IMR-90 (cell line): ENCODE data around the gene PITPNB. TPM values are rescaled to one million over a fixed set of nuclear protein-coding genes. Genes with fewer than 3 reads are reported as not detected.

Experiments used
- ATAC-seq: fragments of 200-7000 bp; cut with Tn5 transposase; 2 replicates; pipeline ENCODE4 v1.9.1; 2020; ENCODE audit warnings: low read depth, mild to moderate bottlenecking, moderate library complexity
- BruUV-seq: library from RNA; stranded (reverse); fragments of 400-500 nt; replicated peaks from 2 replicates; lab custom pipeline; 2021; lab: Mats Ljungman, UMichigan
- CTCF ChIA-PET: fragments of 300-600 bp; formaldehyde crosslinking; extraction: SDS; loops from one replicate; lab custom pipeline; 2021; ENCODE audit warnings: antibody characterized with exemption; lab: Yijun Ruan, JAX
- POLR2A ChIA-PET: fragments of 300-600 bp; sonication (Branson Sonifier 250); formaldehyde crosslinking; loops from one replicate; lab custom pipeline; 2022; ENCODE audit warnings: antibody characterized with exemption; ENCODE audit not compliant: unreplicated experiment; lab: Charles Lee
- DNase-seq: peaks from one replicate; pipeline ENCODE4 v3.0.0; 2013
- H2AFZ ChIP-seq: replicated peaks from 2 replicates; pipeline ENCODE3; 2013; ENCODE audit warnings: low read length, mild to moderate bottlenecking; ENCODE audit not compliant: poor library complexity
- H2AK5ac ChIP-seq: 2 replicates; pipeline ENCODE4 v1.6.1; 2013; ENCODE audit warnings: low read depth, low read length, inconsistent platforms
- H2AK9ac ChIP-seq: replicated peaks from 2 replicates; pipeline ENCODE3; 2013; ENCODE audit warnings: mild to moderate bottlenecking, low read depth, low read length, moderate library complexity; ENCODE audit not compliant: poor library complexity
- H2BK120ac ChIP-seq: 2 replicates; pipeline ENCODE4 v1.6.1; 2013; ENCODE audit warnings: low read depth, low read length, inconsistent platforms
- H2BK15ac ChIP-seq: 3 replicates; pipeline ENCODE4 v1.6.1; 2013; ENCODE audit warnings: low read depth, low read length, inconsistent platforms
- H2BK20ac ChIP-seq: 2 replicates; pipeline ENCODE4 v1.6.1; 2013; ENCODE audit warnings: low read depth, mild to moderate bottlenecking, inconsistent platforms, low read length, moderate library complexity
- H2BK5ac ChIP-seq: 2 replicates; pipeline ENCODE4 v1.6.1; 2013; ENCODE audit warnings: mild to moderate bottlenecking, low read depth, low read length, inconsistent platforms; ENCODE audit not compliant: poor library complexity, severe bottlenecking
- H3K14ac ChIP-seq: replicated peaks from 2 replicates; pipeline ENCODE4 v1.6.1; 2013; ENCODE audit warnings: low read depth, low read length, inconsistent platforms
- H3K18ac ChIP-seq: 2 replicates; pipeline ENCODE4 v1.6.1; 2013; ENCODE audit warnings: low read depth, low read length, control low read depth
- H3K23ac ChIP-seq: 2 replicates; pipeline ENCODE4 v1.6.1; 2013; ENCODE audit warnings: low read depth, low read length, inconsistent platforms
- H3K27ac ChIP-seq: 2 replicates; pipeline ENCODE4 v1.5.1; 2013; ENCODE audit warnings: mild to moderate bottlenecking, control low read depth, low read length; ENCODE audit not compliant: insufficient read depth
- H3K27me3 ChIP-seq: 2 replicates; pipeline ENCODE4 v1.6.1; 2013; ENCODE audit warnings: low read length; ENCODE audit not compliant: control insufficient read depth, insufficient read depth
- H3K36me3 ChIP-seq: 2 replicates; pipeline ENCODE4 v1.6.1; 2013; ENCODE audit warnings: low read length, mixed read lengths; ENCODE audit not compliant: control insufficient read depth, insufficient read depth
- H3K4ac ChIP-seq: 2 replicates; pipeline ENCODE4 v1.6.1; 2013; ENCODE audit warnings: low read depth, low read length, inconsistent platforms
- H3K4me1 ChIP-seq: 2 replicates; pipeline ENCODE4 v1.6.1; 2013; ENCODE audit warnings: low read length, mixed read lengths; ENCODE audit not compliant: control insufficient read depth, insufficient read depth
- H3K4me2 ChIP-seq: 2 replicates; pipeline ENCODE4 v1.6.1; 2013; ENCODE audit warnings: low read depth, mild to moderate bottlenecking, control low read depth, low read length, moderate library complexity
- H3K4me3 ChIP-seq: 2 replicates; pipeline ENCODE4 v1.5.1; 2013; ENCODE audit warnings: low read depth, mild to moderate bottlenecking, control low read depth, low read length, moderate library complexity; ENCODE audit not compliant: insufficient read depth
- H3K56ac ChIP-seq: 2 replicates; pipeline ENCODE4 v1.6.1; 2013; ENCODE audit warnings: low read length, inconsistent platforms; ENCODE audit not compliant: insufficient read depth; ENCODE audit errors: extremely low read depth
- H3K79me1 ChIP-seq, 2 experiments: 2 replicates each; pipeline ENCODE4 v1.6.1; 2013; ENCODE audit warnings: low read length in 2 of 2, inconsistent platforms in 1 of 2, low read depth in 1 of 2
- H3K9ac ChIP-seq: 2 replicates; pipeline ENCODE4 v1.6.1; 2013; ENCODE audit warnings: low read depth, low read length, control low read depth
- H3K9me1 ChIP-seq: 2 replicates; pipeline ENCODE4 v1.6.1; 2013; ENCODE audit warnings: low read length, inconsistent platforms; ENCODE audit not compliant: insufficient read depth
- H3K9me3 ChIP-seq: 2 replicates; pipeline ENCODE4 v1.6.1; 2013; ENCODE audit warnings: low read length; ENCODE audit not compliant: control insufficient read depth, insufficient read depth
- H4K20me1 ChIP-seq: 2 replicates; pipeline ENCODE4 v1.6.1; 2013; ENCODE audit warnings: low read length, inconsistent platforms; ENCODE audit not compliant: insufficient read depth
- H4K5ac ChIP-seq: 2 replicates; pipeline ENCODE4 v1.6.1; 2013; ENCODE audit warnings: mild to moderate bottlenecking, low read depth, low read length, control low read depth
- H4K8ac ChIP-seq, 2 experiments: 2 replicates each; pipeline ENCODE4 v1.6.1; 2013; ENCODE audit warnings: low read depth in 2 of 2, low read length in 2 of 2, control low read depth in 1 of 2, inconsistent platforms in 1 of 2
- H4K91ac ChIP-seq: 2 replicates; pipeline ENCODE4 v1.6.1; 2013; ENCODE audit warnings: low read depth, low read length, inconsistent platforms; ENCODE audit not compliant: insufficient read depth
- CEBPB ChIP-seq: IDR thresholded peaks from 2 replicates; pipeline ENCODE4 v1.6.1; 2012; ENCODE audit warnings: low read depth, low read length, improper control_type of control experiment
- CHD1 ChIP-seq: IDR thresholded peaks from 2 replicates; pipeline ENCODE4 v1.6.1; 2012; ENCODE audit warnings: low read depth, low read length, improper control_type of control experiment
- CTCF ChIP-seq: conservative IDR thresholded peaks from 2 replicates; pipeline ENCODE4 v1.5.1; 2012; ENCODE audit warnings: mild to moderate bottlenecking, low read depth, low read length, improper control_type of control experiment
- ELK1 ChIP-seq: fragments of 150-350 bp; IDR thresholded peaks from 2 replicates; pipeline ENCODE4 v1.6.1; 2016; ENCODE audit warnings: low read depth, mild to moderate bottlenecking, low read length, moderate library complexity, borderline replicate concordance
- FOS ChIP-seq: fragments of 150-350 bp; IDR thresholded peaks from 2 replicates; pipeline ENCODE4 v1.6.1; 2016; ENCODE audit warnings: low read depth, low read length
- MAFK ChIP-seq: IDR thresholded peaks from 2 replicates; pipeline ENCODE4 v1.6.1; 2012; ENCODE audit warnings: low read depth, low read length, improper control_type of control experiment
- MAZ ChIP-seq: IDR thresholded peaks from 2 replicates; pipeline ENCODE4 v1.6.1; 2012; ENCODE audit warnings: low read depth, mild to moderate bottlenecking, low read length, improper control_type of control experiment, moderate library complexity, borderline replicate concordance
- MXI1 ChIP-seq: IDR thresholded peaks from 2 replicates; pipeline ENCODE4 v1.6.1; 2012; ENCODE audit warnings: low read depth, mild to moderate bottlenecking, low read length, moderate library complexity, borderline replicate concordance
- NFE2L2 ChIP-seq: fragments of 150-350 bp; IDR thresholded peaks from 2 replicates; pipeline ENCODE4 v1.6.1; 2016; ENCODE audit warnings: low read depth, mild to moderate bottlenecking, low read length
- RAD21 ChIP-seq: IDR thresholded peaks from 2 replicates; pipeline ENCODE4 v1.6.1; 2012; ENCODE audit warnings: low read length, improper control_type of control experiment
- RCOR1 ChIP-seq: IDR thresholded peaks from 2 replicates; pipeline ENCODE4 v1.6.1; 2012; ENCODE audit warnings: mild to moderate bottlenecking, low read length, improper control_type of control experiment; ENCODE audit not compliant: insufficient replicate concordance
- RFX5 ChIP-seq: IDR thresholded peaks from 2 replicates; pipeline ENCODE4 v1.8.0; 2012; ENCODE audit warnings: low read depth, mild to moderate bottlenecking, low read length, moderate library complexity
- SMC3 ChIP-seq: fragments of 150-350 bp; IDR thresholded peaks from 2 replicates; pipeline ENCODE4 v1.6.1; 2016; ENCODE audit warnings: low read depth, mild to moderate bottlenecking, antibody characterized with exemption, low read length, moderate library complexity
- USF2 ChIP-seq: fragments of 150-350 bp; IDR thresholded peaks from 2 replicates; pipeline ENCODE4 v1.6.1; 2017; ENCODE audit warnings: mild to moderate bottlenecking, antibody characterized with exemption, low read length, low read depth
- WGBS, 2 experiments: methylation state at CpG; one replicate each; pipeline versions ENCODE4 v1.1.5 to v1.1.7; 2013; ENCODE audit warnings: missing lambda C conversion rate in 2 of 2; ENCODE audit not compliant: insufficient read length in 1 of 2; ENCODE audit errors: extremely low coverage in 2 of 2; 5-methylcytosine and 5-hydroxymethylcytosine counted together
- dilution Hi-C: fragments of 300-500 bp; cut with HindIII; formaldehyde crosslinking; loops from one replicate; pipeline ENCODE4 v1.14.3; 2018; ENCODE audit warnings: low sequenced_read_pairs; ENCODE audit not compliant: unreplicated experiment
- in situ Hi-C: fragments of 300-500 bp; cut with MboI; formaldehyde crosslinking; loops from 3 replicates; pipeline ENCODE4 v1.14.3; 2019; ENCODE audit warnings: low sequenced_read_pairs, inconsistent platforms, mixed read lengths
- intact Hi-C: fragments of 100-400 bp; cut with micrococcal nuclease; formaldehyde crosslinking; loops from 2 replicates; pipeline ENCODE4 v1.10.0; 2022
- polyA plus RNA-seq, 3 experiments: library from polyadenylated mRNA; depleted of rRNA; stranded (reverse); fragments of >200 nt; gene quantifications; 2 replicates each; pipeline ENCODE4 v1.2.3, GENCODE V29; 2012; ENCODE audit warnings: low replicate concordance in 1 of 3
- total RNA-seq: library from RNA; depleted of rRNA; stranded (reverse); fragments of >200 nt; gene quantifications from 2 replicates; pipeline ENCODE4 v1.2.3, GENCODE V29; 2012

The PITPNB gene
- total and polyA plus RNA-seq, 2 of the 4 experiments (the other 2 are of a cell fraction): 19.7 to 54.5 TPM

- Histone ChIP-seq H3K23ac (peak overlapping the region; percentile 79; the same call in 1 of the 2 replicates), H3K9me1 (peaks cover 12% of the 10 kb centered on the region), H2BK120ac (peak overlapping the region; percentile 89), H2AK5ac (peak overlapping the region; percentile 65; the same call in 1 of the 2 replicates), H2BK15ac (peak overlapping the region; percentile 72; the same call in 2 of the 3 replicates), H2BK20ac (peak overlapping the region; percentile 88), H3K9ac (peak overlapping the region; percentile 42), H3K4me1 (peaks cover 38% of the 10 kb centered on the region), H4K5ac (peak overlapping the region; percentile 97), H4K8ac (peak overlapping the region; percentile 41 to 88; a peak in 3 of 4 replicates), H3K79me1 (peaks cover 31 to 58% of the 10 kb centered on the region in 2 experiments), H3K9me3 (no peaks in the 10 kb centered on the region), H2AK9ac (no peak overlapping the region), H2AFZ (no peak overlapping the region), H3K4me3 (no peak overlapping the region), H4K20me1 (peaks cover 4% of the 10 kb centered on the region), H3K56ac (peak overlapping the region; percentile 43; the same call in 1 of the 2 replicates), H2BK5ac (peak overlapping the region; percentile 99), H3K27ac (peak overlapping the region; percentile 90; the same call in 1 of the 2 replicates), H3K4me2 (peak overlapping the region; percentile 1; the same call in 1 of the 2 replicates), H3K4ac (peak overlapping the region; percentile 88), H4K91ac (peak overlapping the region; percentile 92), H3K14ac (peak overlapping the region; percentile 61), H3K18ac (peak overlapping the region; percentile 99), H3K27me3 (no peaks in the 10 kb centered on the region), H3K36me3 (peaks cover 14% of the 10 kb centered on the region)
- ATAC-seq (no peak), DNase-seq (no peak)
- TF ChIP-seq RAD21 (no peak), USF2 (no peak), MAFK (no peak), RCOR1 (no peak), FOS (no peak), CHD1 (no peak), MAZ (no peak), MXI1 (no peak), ELK1 (no peak), CEBPB (no peak), NFE2L2 (no peak), RFX5 (no peak), SMC3 (no peak), CTCF (no peak)
- CTCF ChIA-PET: interaction anchor here (0.6 to 0.9 kb wide), 2 partner anchors 9 to 157 kb away, joined by 3 read pairs; no protein-coding TSS in a partner anchor
- intact Hi-C loops: loop anchor here (10.0 kb wide), 1 partner anchor 968 kb away; no protein-coding TSS in a partner anchor
- POLR2A ChIA-PET: interaction anchor here (0.5 kb wide), 1 partner anchor 631 kb away, joined by 3 read pairs; no protein-coding TSS in a partner anchor
- BruUV-seq: no TSS peak
- dilution Hi-C loops: no loop called here
- in situ Hi-C loops: no loop called here
- no CpG with 5 or more reads among the region's 1 CpG for WGBS, 2 experiments
Measured at GRCh38 chr22:27863001-27863400, 56.1 kb downstream of the PITPNB start.
